H1 (cell line): Measurements from ENCODE around the gene CDH1. TPM values are rescaled to one million over a fixed set of nuclear protein-coding genes. Genes with fewer than 3 reads are reported as not detected.

ENCODE experiments used
- BRCA1 ChIP-seq: IDR thresholded peaks from 2 replicates; pipeline ENCODE4 v1.6.1; 2012; ENCODE audit warnings: low read depth, low read length, improper control_type of control experiment
- CREB1 ChIP-seq: IDR thresholded peaks from 2 replicates; pipeline ENCODE4 v1.6.1; 2012; ENCODE audit warnings: inconsistent platforms
- GTF2F1 ChIP-seq: IDR thresholded peaks from 2 replicates; pipeline ENCODE4 v1.6.1; 2012; ENCODE audit warnings: low read depth, low read length, improper control_type of control experiment, borderline replicate concordance
- JUN ChIP-seq: IDR thresholded peaks from 2 replicates; pipeline ENCODE4 v1.6.1; 2011; ENCODE audit warnings: low read depth, mild to moderate bottlenecking, improper control_type of control experiment, low read length
- RNF2 ChIP-seq: fragments of 200-900, 300-1000 bp; sonication (generic); IDR thresholded peaks from 2 replicates; pipeline ENCODE4 v1.7.1; 2016; ENCODE audit warnings: borderline replicate concordance, low read depth, mild to moderate bottlenecking, antibody characterized with exemption, low read length; ENCODE audit not compliant: poor library complexity, severe bottlenecking; ENCODE audit errors: missing control alignments
- SIX5 ChIP-seq: IDR thresholded peaks from 2 replicates; pipeline ENCODE4 v1.6.1; 2011; ENCODE audit warnings: mild to moderate bottlenecking, low read depth, low read length
- TAF1 ChIP-seq: IDR thresholded peaks from 2 replicates; pipeline ENCODE4 v1.6.1; 2011; ENCODE audit warnings: mild to moderate bottlenecking, low read depth, low read length
- polyA plus RNA-seq, 7 experiments: library from polyadenylated mRNA; depleted of rRNA in 3 of 7; stranded (reverse) in 5 of 7; unstranded in 2 of 7; fragments of >200 nt in 5 of 7; fragments of 200-250 nt in 2 of 7; gene quantifications; 1 replicate in 5 of 7; 2 replicates in 1 of 7; 4 replicates in 1 of 7; pipeline versions ENCODE4 v1.2.1 to v1.2.3, GENCODE V29; 2011 to 2013; ENCODE audit warnings: missing spikeins in 2 of 7, mixed read lengths in 2 of 7
- total RNA-seq: library from RNA; stranded (reverse); fragmentation: NEBNext Ultra II Directional; extraction: Animal tissue kit (Norgen Biotek cat#: 25700); gene quantifications from 2 replicates; pipeline ENCODE4 v1.2.1, GENCODE V29; 2021

Gene CDH1
- total and polyA plus RNA-seq, 2 of the 8 experiments (the other 6 are each of a cell fraction or from before 2014, with no cell fraction given): 133 to 265 TPM

GRCh38 chr16:68843482-68844210 lies 106.6 kb downstream of the CDH1 start, which contains the start of gene TANGO6 (continued):
- TF ChIP-seq JUN: no peak
- peak; percentile 40; the same call in 1 of the 2 replicates for TF ChIP-seq GTF2F1
- peak; percentile 77 for TF ChIP-seq TAF1
- TF ChIP-seq SIX5: peak; percentile 33
- no peak for TF ChIP-seq RNF2
- TF ChIP-seq CREB1: peak; percentile 81
- TF ChIP-seq BRCA1: no peak
